K562 (cell line): ENCODE measurements around the gene SCAMP5. TPM values are rescaled to one million over a fixed set of nuclear protein-coding genes. Genes with fewer than 3 reads are reported as not detected.

Experiments used
- ADNP ChIP-seq: fragments of 200-800 bp; sonication (Bioruptor generic); IDR thresholded peaks from 2 replicates; pipeline ENCODE4 v1.6.1; 2016; ENCODE audit warnings: missing genetic modification characterization, missing compliant biosample characterization
- ATF1 ChIP-seq, 2 experiments: fragments of 450-650 bp in 1 of 2; IDR thresholded peaks; 2 replicates each; pipeline ENCODE4 v1.6.1; 2016; ENCODE audit warnings: missing compliant biosample characterization in 1 of 2, missing genetic modification characterization in 1 of 2
- BCOR ChIP-seq: fragments of 450-650 bp; IDR thresholded peaks from 2 replicates; pipeline ENCODE4 v1.6.1; 2016
- ELF4 ChIP-seq: fragments of 450-650 bp; formaldehyde crosslinking; IDR thresholded peaks from 2 replicates; pipeline ENCODE4 v1.4.0; 2022; ENCODE audit warnings: missing genetic modification characterization
- FOXO4 ChIP-seq: fragments of 450-650 bp; formaldehyde crosslinking; IDR thresholded peaks from 2 replicates; pipeline ENCODE4 v1.4.0; 2020; ENCODE audit warnings: mild to moderate bottlenecking, moderate library complexity
- HMG20A ChIP-seq: fragments of 450-650 bp; formaldehyde crosslinking; conservative IDR thresholded peaks from 2 replicates; pipeline ENCODE4 v1.4.0; 2020; ENCODE audit warnings: mild to moderate bottlenecking, mixed read lengths
- L3MBTL2 ChIP-seq: fragments of 450-650 bp; IDR thresholded peaks from 2 replicates; pipeline ENCODE4 v1.6.1; 2016; ENCODE audit warnings: mild to moderate bottlenecking, moderate library complexity
- MCM2 ChIP-seq: fragments of 450-650 bp; IDR thresholded peaks from 2 replicates; pipeline ENCODE4 v1.6.1; 2017; ENCODE audit warnings: low read depth, mild to moderate bottlenecking
- MYNN ChIP-seq, 2 experiments: sonication (generic); formaldehyde crosslinking in 1 of 2; IDR thresholded peaks; 2 replicates each; pipeline versions ENCODE4 v1.5.0 to v1.6.1; 2016 to 2020; ENCODE audit warnings: antibody characterized with exemption in 1 of 2, missing genetic modification reagents in 1 of 2
- NR0B1 ChIP-seq: fragments of 450-650 bp; IDR thresholded peaks from one replicate; pipeline ENCODE4 v1.6.1; 2018; ENCODE audit warnings: mild to moderate bottlenecking, moderate library complexity; ENCODE audit not compliant: partially characterized antibody
- RBM25 ChIP-seq: fragments of 200-400 bp; formaldehyde crosslinking; IDR thresholded peaks from 2 replicates; pipeline ENCODE4 v1.6.1; 2018; ENCODE audit warnings: low read length, low read depth, moderate library complexity; ENCODE audit not compliant: severe bottlenecking
- TEAD4 ChIP-seq, 2 experiments: sonication (generic) in 1 of 2; formaldehyde crosslinking in 1 of 2; IDR thresholded peaks; 2 replicates each; pipeline versions ENCODE4 v1.6.1 to v1.8.0; 2012 to 2022; ENCODE audit warnings: borderline replicate concordance in 1 of 2, inconsistent platforms in 1 of 2, low read length in 1 of 2, mild to moderate bottlenecking in 1 of 2, missing genetic modification reagents in 1 of 2
- ZNF165 ChIP-seq: fragments of 250-450 bp; sonication (Bioruptor Pico); IDR thresholded peaks from 2 replicates; pipeline ENCODE4 v1.4.0; 2020; ENCODE audit warnings: borderline replicate concordance
- ZNF184 ChIP-seq: sonication (generic); formaldehyde crosslinking; IDR thresholded peaks from 2 replicates; pipeline ENCODE4 v1.5.0; 2020; ENCODE audit warnings: missing genetic modification reagents
- ZNF24 ChIP-seq: fragments of 450-650 bp; IDR thresholded peaks from 2 replicates; pipeline ENCODE4 v1.6.1; 2016
- ZNF512 ChIP-seq: IDR thresholded peaks from 2 replicates; pipeline ENCODE4 v1.6.1; 2016; ENCODE audit warnings: missing genetic modification characterization, missing compliant biosample characterization
- ZSCAN32 ChIP-seq: fragments of 450-650 bp; formaldehyde crosslinking; IDR thresholded peaks from 2 replicates; pipeline ENCODE4 v1.4.0; 2020; ENCODE audit warnings: mild to moderate bottlenecking, moderate library complexity
- polyA plus RNA-seq, 8 experiments: library from polyadenylated mRNA; depleted of rRNA in 4 of 8; stranded (reverse) in 5 of 8; unstranded in 3 of 8; fragments of >200 nt; fragmentation: Nextera tagmentation in 2 of 8; fragmentation: Illumina TruSeq in 1 of 8; extraction: Ambion mirVana in 2 of 8; extraction: Trizol in 1 of 8; gene quantifications; 2 replicates each; pipeline versions ENCODE4 v1.2.1 to v1.2.3, GENCODE V29; 2011 to 2014; ENCODE audit warnings: inconsistent platforms in 1 of 8, missing spikeins in 1 of 8
- total RNA-seq, 7 experiments: library from RNA; depleted of rRNA in 6 of 7; stranded (reverse); fragments of >200 nt in 6 of 7; fragmentation: Illumina TruSeq in 2 of 7; extraction: Trizol in 2 of 7; gene quantifications; 2 replicates each; pipeline versions ENCODE4 v1.2.1 to v1.2.3, GENCODE V29; 2011 to 2021; ENCODE audit warnings: low replicate concordance in 1 of 7
- TF ChIP-seq, protein P1 (sequence below): sonication (generic); formaldehyde crosslinking; IDR thresholded peaks from 2 replicates; pipeline ENCODE4 v1.8.0; 2023; ENCODE audit warnings: missing genetic modification reagents, mild to moderate bottlenecking, borderline replicate concordance

The SCAMP5 gene
- total and polyA plus RNA-seq, 9 of the 15 experiments (the other 6 are each of a cell fraction or from before 2014, with no cell fraction given): 0.09 to 0.29 (median 0.19) TPM; not detected in 5

GRCh38 chr15:75043509-75044257 is 48.3 kb downstream of the SCAMP5 start (continued):
- TF ChIP-seq ADNP (tag) (no peak), BCOR (no peak), MCM2 (no peak), ZNF24 (peak; percentile 42; the same call in 1 of the 2 replicates), NR0B1 (no peak), L3MBTL2 (peak; percentile 98), TEAD4 (IDR thresholded peaks at IDR 0.05; ENCODE audit: low read length) (peak; percentile 78), TEAD4 (CRISPR knock-in tag; IDR thresholded peaks at IDR 0.05; ENCODE audit: borderline replicate concordance) (no peak), MYNN (IDR thresholded peaks at IDR 0.05) (peak; percentile 63; the same call in 1 of the 2 replicates), MYNN (CRISPR knock-in tag; IDR thresholded peaks at IDR 0.05) (no peak), ELF4 (CRISPR knock-in tag) (no peak), RBM25 (no peak), FOXO4 (no peak), HMG20A (CRISPR knock-in tag) (no peak), ZNF184 (no peak), ZNF165 (CRISPR knock-in tag) (no peak), ZSCAN32 (CRISPR knock-in tag) (no peak), ATF1 (CRISPR knock-in tag; IDR thresholded peaks at IDR 0.05) (no peak), ATF1 (tag; IDR thresholded peaks at IDR 0.05) (peak; percentile 68), ZNF512 (no peak)
- TF ChIP-seq, protein P1, sequence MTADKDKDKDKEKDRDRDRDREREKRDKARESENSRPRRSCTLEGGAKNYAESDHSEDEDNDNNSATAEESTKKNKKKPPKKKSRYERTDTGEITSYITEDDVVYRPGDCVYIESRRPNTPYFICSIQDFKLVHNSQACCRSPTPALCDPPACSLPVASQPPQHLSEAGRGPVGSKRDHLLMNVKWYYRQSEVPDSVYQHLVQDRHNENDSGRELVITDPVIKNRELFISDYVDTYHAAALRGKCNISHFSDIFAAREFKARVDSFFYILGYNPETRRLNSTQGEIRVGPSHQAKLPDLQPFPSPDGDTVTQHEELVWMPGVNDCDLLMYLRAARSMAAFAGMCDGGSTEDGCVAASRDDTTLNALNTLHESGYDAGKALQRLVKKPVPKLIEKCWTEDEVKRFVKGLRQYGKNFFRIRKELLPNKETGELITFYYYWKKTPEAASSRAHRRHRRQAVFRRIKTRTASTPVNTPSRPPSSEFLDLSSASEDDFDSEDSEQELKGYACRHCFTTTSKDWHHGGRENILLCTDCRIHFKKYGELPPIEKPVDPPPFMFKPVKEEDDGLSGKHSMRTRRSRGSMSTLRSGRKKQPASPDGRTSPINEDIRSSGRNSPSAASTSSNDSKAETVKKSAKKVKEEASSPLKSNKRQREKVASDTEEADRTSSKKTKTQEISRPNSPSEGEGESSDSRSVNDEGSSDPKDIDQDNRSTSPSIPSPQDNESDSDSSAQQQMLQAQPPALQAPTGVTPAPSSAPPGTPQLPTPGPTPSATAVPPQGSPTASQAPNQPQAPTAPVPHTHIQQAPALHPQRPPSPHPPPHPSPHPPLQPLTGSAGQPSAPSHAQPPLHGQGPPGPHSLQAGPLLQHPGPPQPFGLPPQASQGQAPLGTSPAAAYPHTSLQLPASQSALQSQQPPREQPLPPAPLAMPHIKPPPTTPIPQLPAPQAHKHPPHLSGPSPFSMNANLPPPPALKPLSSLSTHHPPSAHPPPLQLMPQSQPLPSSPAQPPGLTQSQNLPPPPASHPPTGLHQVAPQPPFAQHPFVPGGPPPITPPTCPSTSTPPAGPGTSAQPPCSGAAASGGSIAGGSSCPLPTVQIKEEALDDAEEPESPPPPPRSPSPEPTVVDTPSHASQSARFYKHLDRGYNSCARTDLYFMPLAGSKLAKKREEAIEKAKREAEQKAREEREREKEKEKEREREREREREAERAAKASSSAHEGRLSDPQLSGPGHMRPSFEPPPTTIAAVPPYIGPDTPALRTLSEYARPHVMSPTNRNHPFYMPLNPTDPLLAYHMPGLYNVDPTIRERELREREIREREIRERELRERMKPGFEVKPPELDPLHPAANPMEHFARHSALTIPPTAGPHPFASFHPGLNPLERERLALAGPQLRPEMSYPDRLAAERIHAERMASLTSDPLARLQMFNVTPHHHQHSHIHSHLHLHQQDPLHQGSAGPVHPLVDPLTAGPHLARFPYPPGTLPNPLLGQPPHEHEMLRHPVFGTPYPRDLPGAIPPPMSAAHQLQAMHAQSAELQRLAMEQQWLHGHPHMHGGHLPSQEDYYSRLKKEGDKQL (CRISPR knock-in tag): 0 out of 2 replicates have a peak, but pooled peaks have one; percentile 44
